ENCODE data around the gene PKDCC. TPM values are rescaled to one million over a fixed set of nuclear protein-coding genes. Genes with fewer than 3 reads are reported as not detected.

Gene PKDCC
- polyA plus RNA-seq, 1 donor (not counting 4 experiments of a cell fraction or from before 2014, with no cell fraction given): not detected

GRCh38 chr2:42085706-42086487 is 38.1 kb downstream of the PKDCC start:
- DNase-seq (ENCODE audit: low read depth, low spot score) (no peak), FAIRE-seq (no peak)
- TF ChIP-seq EZH2 (IDR thresholded peaks at IDR 0.05; ENCODE audit: low read length) (no peak), CTCF (optimal IDR thresholded peaks at IDR 0.05 in 1 of 3, IDR thresholded peaks at IDR 0.05 in 1 of 3, conservative IDR thresholded peaks at IDR 0.05 in 1 of 3; ENCODE audit: extremely low read depth in 1 of 3, insufficient read depth in 2 of 3, low read length in 3 of 3) (no peak)
- dilution Hi-C loops (cut with MboI; ENCODE audit: extremely low pct_ligation_motif_present, low sequenced_read_pairs): loop anchor here (25.0 kb wide), 1 partner anchor 224 kb away; no protein-coding TSS in a partner anchor
- Histone ChIP-seq H3K27me3 (ENCODE audit: control insufficient read depth, extremely low read depth, insufficient read depth, low read length) (no peaks in the 10 kb centered on the region), H3K4me3 (ENCODE audit: control insufficient read depth in 2 of 3, extremely low read depth in 1 of 3, insufficient read depth in 2 of 3, low read depth in 1 of 3, low read length in 3 of 3) (no peak overlapping the region), H3K36me3 (ENCODE audit: control insufficient read depth in 2 of 2, extremely low read depth in 1 of 2, insufficient read depth in 2 of 2, low read length in 2 of 2) (no peaks in the 10 kb centered on the region), H3K9me3 (ENCODE audit: control insufficient read depth, low read depth, low read length) (no peaks in the 10 kb centered on the region), H3K27ac (ENCODE audit: control insufficient read depth, insufficient read depth, low read length) (no peak overlapping the region), H3K4me1 (ENCODE audit: control insufficient read depth, extremely low read depth, insufficient read depth, low read length) (no peaks in the 10 kb centered on the region), H3K9ac (ENCODE audit: control insufficient read depth, extremely low read depth, insufficient read depth, low read length) (no peak overlapping the region), H3K4me2 (ENCODE audit: control insufficient read depth, extremely low read depth, insufficient read depth, low read depth, low read length) (no peak overlapping the region), H2AFZ (ENCODE audit: control insufficient read depth, low read length) (no peak overlapping the region), H3K9me1 (ENCODE audit: control insufficient read depth, extremely low read depth, insufficient read depth, low read length) (no peaks in the 10 kb centered on the region), H4K20me1 (ENCODE audit: control insufficient read depth, extremely low read depth, insufficient read depth, low read length) (no peaks in the 10 kb centered on the region), H3K79me2 (ENCODE audit: control insufficient read depth, insufficient read depth, low read length) (no peaks in the 10 kb centered on the region)

- Histone ChIP-seq H3K36me3 (ENCODE audit: control insufficient read depth in 2 of 2, extremely low read depth in 1 of 2, insufficient read depth in 2 of 2, low read length in 2 of 2) (no peaks in the 10 kb centered on the region), H3K9ac (ENCODE audit: control insufficient read depth, extremely low read depth, insufficient read depth, low read length) (no peak overlapping the region), H3K27ac (ENCODE audit: control insufficient read depth, insufficient read depth, low read length) (no peak overlapping the region), H3K9me3 (ENCODE audit: control insufficient read depth, low read depth, low read length) (no peaks in the 10 kb centered on the region), H3K4me3 (ENCODE audit: control insufficient read depth in 2 of 3, extremely low read depth in 1 of 3, insufficient read depth in 2 of 3, low read depth in 1 of 3, low read length in 3 of 3) (no peak overlapping the region), H3K27me3 (ENCODE audit: control insufficient read depth, extremely low read depth, insufficient read depth, low read length) (no peaks in the 10 kb centered on the region), H3K4me1 (ENCODE audit: control insufficient read depth, extremely low read depth, insufficient read depth, low read length) (peaks cover 4% of the 10 kb centered on the region), H3K79me2 (ENCODE audit: control insufficient read depth, insufficient read depth, low read length) (no peaks in the 10 kb centered on the region), H3K9me1 (ENCODE audit: control insufficient read depth, extremely low read depth, insufficient read depth, low read length) (no peaks in the 10 kb centered on the region), H3K4me2 (ENCODE audit: control insufficient read depth, extremely low read depth, insufficient read depth, low read depth, low read length) (no peak overlapping the region), H4K20me1 (ENCODE audit: control insufficient read depth, extremely low read depth, insufficient read depth, low read length) (no peaks in the 10 kb centered on the region), H2AFZ (ENCODE audit: control insufficient read depth, low read length) (no peak overlapping the region)
- dilution Hi-C loops (cut with MboI; ENCODE audit: extremely low pct_ligation_motif_present, low sequenced_read_pairs): loop anchor here (25.0 kb wide), 1 partner anchor 224 kb away; no protein-coding TSS in a partner anchor
- FAIRE-seq: peak; percentile 86
- no peak for DNase-seq (ENCODE audit: low read depth, low spot score)
- TF ChIP-seq EZH2 (IDR thresholded peaks at IDR 0.05; ENCODE audit: low read length) (no peak), CTCF (optimal IDR thresholded peaks at IDR 0.05 in 1 of 3, IDR thresholded peaks at IDR 0.05 in 1 of 3, conservative IDR thresholded peaks at IDR 0.05 in 1 of 3; ENCODE audit: extremely low read depth in 1 of 3, insufficient read depth in 2 of 3, low read length in 3 of 3) (peak; percentile 66 to 73 (median 67))
These were observed 38.7 kb downstream of the PKDCC start for GRCh38 chr2:42086500-42086953.

Measured in keratinocyte (primary cell).